ENCODE data around the gene MORN1. TPM values are rescaled to one million over a fixed set of nuclear protein-coding genes. Genes with fewer than 3 reads are reported as not detected.

The MORN1 gene
- total RNA-seq, 2 experiments from 2014 or later: 5.3 to 6.5 TPM

- no peaks in the 10 kb centered on the region for H3K9me3 ChIP-seq (ENCODE audit: control insufficient read depth in 1 of 2, insufficient read depth in 1 of 2, low read length in 2 of 2)
- Mint-ChIP-seq H3K4me1 (ENCODE audit: low read depth) (peaks cover 81% of the 10 kb centered on the region), H3K27ac (peak overlapping the region; percentile 99), H3K27me3 (no peaks in the 10 kb centered on the region), H3K9me3 (no peaks in the 10 kb centered on the region), H3K4me3 (peak overlapping the region; percentile 93), H3K36me3 (ENCODE audit: low read depth) (peaks cover 59% of the 10 kb centered on the region)
- peak; percentile 30 for ATAC-seq (ENCODE audit: poor library complexity)
- peaks cover 90% of the 10 kb centered on the region for H3K4me1 ChIP-seq (ENCODE audit: insufficient read depth, low read length)
- TF ChIP-seq CTCF (IDR thresholded peaks at IDR 0.05): no peak
- H3K4me3 ChIP-seq (ENCODE audit: low read length): peak overlapping the region; percentile 51
- POLR2A ChIA-PET: interaction anchor here (0.6 to 4.1 kb wide), 7 partner anchors 10 to 481 kb away, joined by 3 to 31 read pairs (median 5); partner anchors contain the start of gene SKI
- H3K27ac ChIP-seq (ENCODE audit: low read depth in 1 of 2, low read length in 2 of 2): peak overlapping the region; percentile 60 to 66
- CTCF ChIA-PET: interaction anchor here (1.1 to 2.6 kb wide), 3 partner anchors 10 to 95 kb away, joined by 3 to 14 read pairs (median 4); partner anchors contain the start of gene FAAP20
- peaks cover 6% of the 10 kb centered on the region for H3K36me3 ChIP-seq (ENCODE audit: insufficient read depth, low read length)
- no peaks in the 10 kb centered on the region for H3K27me3 ChIP-seq (ENCODE audit: control insufficient read depth in 1 of 2, insufficient read depth in 2 of 2, low read length in 2 of 2)
- DNase-seq: no peak
- intact Hi-C loops (cut with DNase I, micrococcal nuclease): loop anchor here in 1 of 2 experiments (1.0 kb wide), 2 partner anchors 11 to 31 kb away; no protein-coding TSS in a partner anchor
Observed at GRCh38 chr1:2290171-2290578, 101.2 kb downstream of the MORN1 start.

GRCh38 chr1:2289607-2290006 is 101.7 kb downstream of the MORN1 start:
- Histone ChIP-seq H3K9me3 (ENCODE audit: control insufficient read depth in 1 of 2, insufficient read depth in 1 of 2, low read length in 2 of 2) (no peaks in the 10 kb centered on the region), H3K4me3 (ENCODE audit: low read length) (peak overlapping the region; percentile 51), H3K27me3 (ENCODE audit: control insufficient read depth in 1 of 2, insufficient read depth in 2 of 2, low read length in 2 of 2) (no peaks in the 10 kb centered on the region), H3K4me1 (ENCODE audit: insufficient read depth, low read length) (peaks cover 90% of the 10 kb centered on the region), H3K36me3 (ENCODE audit: insufficient read depth, low read length) (peaks cover 6% of the 10 kb centered on the region), H3K27ac (ENCODE audit: low read depth in 1 of 2, low read length in 2 of 2) (peak overlapping the region in 1 of 2 donors; percentile 66)
- H3K4me3 Mint-ChIP-seq: peak overlapping the region; percentile 93
- intact Hi-C loops (cut with DNase I, micrococcal nuclease): loop anchor here (1.0 to 2.0 kb wide), 3 partner anchors 12 to 30 kb away; no protein-coding TSS in a partner anchor
- H3K27ac Mint-ChIP-seq: peak overlapping the region; percentile 99
- ATAC-seq (ENCODE audit: poor library complexity) (no peak), DNase-seq (no peak)
- POLR2A ChIA-PET: interaction anchor here (0.6 to 4.1 kb wide), 5 partner anchors 11 to 62 kb away, joined by 3 to 31 read pairs (median 5); partner anchors contain the start of gene SKI
- peaks cover 80% of the 10 kb centered on the region for H3K4me1 Mint-ChIP-seq (ENCODE audit: low read depth)
- CTCF ChIA-PET: interaction anchor here (2.6 kb wide), 1 partner anchor 11 kb away, joined by 14 read pairs; no protein-coding TSS in a partner anchor
- peaks cover 61% of the 10 kb centered on the region for H3K36me3 Mint-ChIP-seq (ENCODE audit: low read depth)
- no peaks in the 10 kb centered on the region for H3K27me3 Mint-ChIP-seq
- TF ChIP-seq CTCF (IDR thresholded peaks at IDR 0.05): no peak
- H3K9me3 Mint-ChIP-seq: no peaks in the 10 kb centered on the region

GRCh38 chr1:2288816-2289536 is 102.4 kb downstream of the MORN1 start:
- intact Hi-C loops (cut with DNase I, micrococcal nuclease): loop anchor here in 1 of 2 experiments (2.0 kb wide), 1 partner anchor 28 kb away; no protein-coding TSS in a partner anchor
- Mint-ChIP-seq H3K36me3 (ENCODE audit: low read depth) (peaks cover 63% of the 10 kb centered on the region), H3K9me3 (no peaks in the 10 kb centered on the region), H3K4me1 (ENCODE audit: low read depth) (peaks cover 77% of the 10 kb centered on the region), H3K27me3 (no peaks in the 10 kb centered on the region), H3K4me3 (peak overlapping the region; percentile 75), H3K27ac (peak overlapping the region; percentile 99)
- Histone ChIP-seq H3K9me3 (ENCODE audit: control insufficient read depth in 1 of 2, insufficient read depth in 1 of 2, low read length in 2 of 2) (no peaks in the 10 kb centered on the region), H3K27me3 (ENCODE audit: control insufficient read depth in 1 of 2, insufficient read depth in 2 of 2, low read length in 2 of 2) (no peaks in the 10 kb centered on the region), H3K27ac (ENCODE audit: low read depth in 1 of 2, low read length in 2 of 2) (no peak overlapping the region), H3K36me3 (ENCODE audit: insufficient read depth, low read length) (peaks cover 4% of the 10 kb centered on the region), H3K4me3 (ENCODE audit: low read length) (no peak overlapping the region), H3K4me1 (ENCODE audit: insufficient read depth, low read length) (peaks cover 90% of the 10 kb centered on the region)
- CTCF ChIA-PET: interaction anchor here (1.1 kb wide), 1 partner anchor 94 kb away, joined by 3 read pairs; no protein-coding TSS in a partner anchor
- no peak for TF ChIP-seq CTCF (IDR thresholded peaks at IDR 0.05)
- ATAC-seq (ENCODE audit: poor library complexity) (no peak), DNase-seq (no peak)
- POLR2A ChIA-PET: interaction anchor here (0.6 to 4.1 kb wide), 6 partner anchors 11 to 60 kb away, joined by 3 to 31 read pairs (median 5); no protein-coding TSS in a partner anchor

Measured in CD4-positive, alpha-beta T cell (primary cell).